Measurements from ENCODE around the gene KLHL35. TPM values are rescaled to one million over a fixed set of nuclear protein-coding genes. Genes with fewer than 3 reads are reported as not detected.

The KLHL35 gene
- total RNA-seq, 1 donor from 2014 or later, result 2.6 TPM

GRCh38 chr11:75441804-75442132 is 8.8 kb upstream of the KLHL35 start:
- DNase-seq (no peak), ATAC-seq (peak in 1 of 2 donors; percentile 67)
- H3K4me1 ChIP-seq, result peaks cover 4% of the 10 kb centered on the region
- no peak overlapping the region for H3K27ac ChIP-seq
- intact Hi-C loops (cut with DNase I), result no loop called here
- no peaks in the 10 kb centered on the region for H3K27me3 ChIP-seq (ENCODE audit: low read depth)
- H3K4me3 ChIP-seq, result no peak overlapping the region
- TF ChIP-seq CTCF (IDR thresholded peaks at IDR 0.05), result no peak
- H3K9me3 ChIP-seq, result no peaks in the 10 kb centered on the region
- peaks cover 3% of the 10 kb centered on the region for H3K36me3 ChIP-seq

- Histone ChIP-seq H3K27me3 (ENCODE audit: low read depth) (no peaks in the 10 kb centered on the region), H3K9me3 (no peaks in the 10 kb centered on the region), H3K4me3 (no peak overlapping the region), H3K36me3 (peaks cover 3% of the 10 kb centered on the region), H3K4me1 (peaks cover 4% of the 10 kb centered on the region), H3K27ac (no peak overlapping the region)
- no peak for TF ChIP-seq CTCF (IDR thresholded peaks at IDR 0.05)
- DNase-seq (no peak), ATAC-seq (no peak)
- intact Hi-C loops (cut with DNase I), result no loop called here
Measured at GRCh38 chr11:75440960-75441803, 8.2 kb upstream of the KLHL35 start.

GRCh38 chr11:75439495-75440120 is 6.6 kb upstream of the KLHL35 start:
- no peak for ATAC-seq
- H3K4me1 ChIP-seq, result peaks cover 4% of the 10 kb centered on the region
- no peak for TF ChIP-seq CTCF (IDR thresholded peaks at IDR 0.05)
- H3K9me3 ChIP-seq, result no peaks in the 10 kb centered on the region
- no peaks in the 10 kb centered on the region for H3K27me3 ChIP-seq (ENCODE audit: low read depth)
- H3K4me3 ChIP-seq, result no peak overlapping the region
- no peak overlapping the region for H3K27ac ChIP-seq
- no peak for DNase-seq
- intact Hi-C loops (cut with DNase I), result no loop called here
- H3K36me3 ChIP-seq, result peaks cover 3% of the 10 kb centered on the region

GRCh38 chr11:75439026-75439425 is 6.0 kb upstream of the KLHL35 start:
- H3K27me3 ChIP-seq (ENCODE audit: low read depth), result no peaks in the 10 kb centered on the region
- H3K4me3 ChIP-seq, result no peak overlapping the region
- intact Hi-C loops (cut with DNase I), result no loop called here
- no peaks in the 10 kb centered on the region for H3K9me3 ChIP-seq
- ATAC-seq (no peak), DNase-seq (no peak)
- peaks cover 4% of the 10 kb centered on the region for H3K4me1 ChIP-seq
- peaks cover 3% of the 10 kb centered on the region for H3K36me3 ChIP-seq
- H3K27ac ChIP-seq, result no peak overlapping the region
- no peak for TF ChIP-seq CTCF (IDR thresholded peaks at IDR 0.05)

- H3K9me3 ChIP-seq, result no peaks in the 10 kb centered on the region
- DNase-seq, result no peak
- H3K4me3 ChIP-seq, result no peak overlapping the region
- no peaks in the 10 kb centered on the region for H3K27me3 ChIP-seq (ENCODE audit: low read depth)
- intact Hi-C loops (cut with DNase I), result no loop called here
- peaks cover 3% of the 10 kb centered on the region for H3K36me3 ChIP-seq
- H3K27ac ChIP-seq, result no peak overlapping the region
- H3K4me1 ChIP-seq, result peaks cover 4% of the 10 kb centered on the region
- no peak for TF ChIP-seq CTCF (IDR thresholded peaks at IDR 0.05)
- no peak for ATAC-seq
Measured at GRCh38 chr11:75437966-75438659, 5.1 kb upstream of the KLHL35 start.

Data from lower lobe of right lung (tissue), 2 donors.